NK-92 (cell line): ENCODE data around the gene KRTAP5-9.
"Not testable (repeated sequence)": the region's sequence is repeated elsewhere in the genome, so short reads cannot be mapped to it uniquely, and the experiment has no call there.

ENCODE experiments used
- DNase-seq: peaks from one replicate; lab custom pipeline; 2025; ENCODE audit not compliant: unreplicated experiment; lab: John Stamatoyannopoulos, UW

The KRTAP5-9 gene

GRCh38 chr11:71548120-71548519, at the start of gene KRTAP5-9:
Gene KRTAP5-9, plus strand, starts transcription at chr11:71548420. Its CDS starts 238 bp downstream, at chr11:71548658.
- DNase-seq, result no peak

- DNase-seq, result no peak
Measured at GRCh38 chr11:71499125-71499524, 49.1 kb upstream of the KRTAP5-9 start.

DNA sequence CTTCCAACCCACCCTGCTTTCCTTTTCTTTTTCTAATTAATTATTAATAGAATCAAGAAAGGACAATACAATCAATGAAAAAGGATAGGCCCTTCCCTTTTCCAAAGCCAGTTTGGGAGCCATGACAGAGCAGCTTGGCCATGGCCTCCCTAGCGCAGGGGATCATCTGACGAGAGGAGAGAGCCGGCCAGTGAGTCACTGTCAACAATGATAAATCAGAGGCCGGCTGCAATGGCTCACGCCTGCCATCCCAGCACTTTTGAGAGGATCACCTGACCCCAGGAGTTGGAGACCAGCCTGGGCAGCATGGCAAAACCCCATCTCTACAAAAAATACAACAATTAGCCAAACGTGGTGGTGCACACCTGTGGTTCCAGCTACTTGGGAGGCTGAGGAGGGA, 48.7 kb upstream of the KRTAP5-9 start:
- no peak for DNase-seq

DNA sequence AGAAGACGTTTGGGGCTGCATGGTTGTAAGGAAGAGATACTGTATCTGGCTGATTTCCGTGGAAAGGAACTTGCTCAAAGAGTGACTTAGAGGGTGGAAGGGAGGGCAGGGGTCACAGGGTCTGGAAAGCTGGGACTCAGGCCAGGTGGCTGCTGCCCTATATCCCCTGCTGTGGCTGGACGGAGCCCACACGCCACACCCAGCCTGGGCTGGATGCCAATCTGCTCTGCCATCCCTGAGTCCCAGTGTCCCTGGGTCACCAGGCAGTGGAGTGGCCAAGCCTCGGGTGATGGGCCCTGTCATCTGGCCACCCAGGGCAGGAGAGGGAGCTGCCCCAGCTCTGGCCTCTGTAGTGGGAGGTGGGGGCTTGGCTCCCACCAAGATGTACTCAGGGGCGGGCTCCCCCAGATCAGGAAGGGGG, 47.6 kb upstream of the KRTAP5-9 start:
- DNase-seq, result no peak

DNA sequence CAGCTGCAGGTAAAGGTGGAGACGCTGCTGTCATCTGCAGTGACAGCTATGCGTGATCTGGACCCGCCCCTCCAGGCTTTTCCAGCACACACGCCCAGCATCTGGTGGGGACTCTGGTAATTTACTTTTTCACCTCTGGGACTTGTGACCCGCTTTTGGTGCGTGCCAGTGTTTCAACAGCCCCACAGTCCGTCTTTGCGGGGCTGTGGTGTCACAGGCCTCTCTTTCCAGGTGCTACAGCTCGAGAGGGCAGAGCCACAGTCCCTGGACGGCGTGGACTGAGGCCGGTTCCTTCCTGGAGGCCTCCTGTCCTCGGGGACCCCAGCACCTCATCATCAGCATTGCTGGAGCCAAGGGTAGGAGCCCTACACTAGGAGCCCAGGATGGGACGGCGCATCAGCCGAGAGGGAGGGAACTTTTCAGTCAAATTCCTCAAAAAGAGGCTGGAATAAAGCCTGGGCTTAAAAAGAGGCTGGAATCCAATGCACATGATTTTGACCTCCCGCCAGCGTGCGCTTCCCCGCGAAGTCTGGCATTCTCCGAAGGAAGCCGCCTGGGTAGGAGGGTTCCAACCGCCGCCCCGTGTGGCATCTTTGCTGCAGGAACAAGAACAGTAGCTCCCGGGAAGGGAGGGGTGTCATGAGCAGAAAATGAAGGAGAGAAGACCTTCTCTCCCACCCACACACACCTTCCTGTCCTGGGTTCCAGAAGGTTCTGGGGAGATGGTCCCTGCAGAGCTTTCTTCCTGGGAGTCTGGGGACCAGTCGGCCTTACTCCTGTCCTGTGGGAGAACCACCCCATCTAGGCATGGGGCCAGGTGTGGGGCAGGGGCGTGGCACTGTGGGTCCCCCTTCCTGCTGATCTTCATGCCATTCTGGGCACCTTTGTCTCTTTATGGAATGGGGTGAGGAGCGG, 46.9 kb upstream of the KRTAP5-9 start:
- DNase-seq, result no peak

DNA sequence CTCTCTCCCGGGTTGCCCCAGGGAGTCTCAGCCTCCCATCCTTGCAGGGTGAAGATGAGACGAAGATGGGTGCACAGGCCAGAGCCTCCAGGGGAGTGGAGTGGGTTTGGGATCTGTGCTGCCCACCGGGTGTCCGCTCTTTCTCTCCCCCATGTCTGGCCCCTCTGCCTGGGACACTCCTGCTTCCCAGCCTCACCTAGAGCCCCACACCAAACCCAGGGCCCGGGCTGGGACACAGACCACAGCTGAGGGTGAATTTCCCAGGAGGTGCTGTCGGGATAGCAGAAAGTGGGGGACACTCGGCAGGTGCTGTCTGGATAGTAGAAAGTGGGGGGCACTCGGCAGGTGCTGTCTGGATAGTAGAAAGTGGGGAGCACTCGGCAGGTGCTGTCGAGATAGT, 46.2 kb upstream of the KRTAP5-9 start:
- DNase-seq, result no peak

DNA sequence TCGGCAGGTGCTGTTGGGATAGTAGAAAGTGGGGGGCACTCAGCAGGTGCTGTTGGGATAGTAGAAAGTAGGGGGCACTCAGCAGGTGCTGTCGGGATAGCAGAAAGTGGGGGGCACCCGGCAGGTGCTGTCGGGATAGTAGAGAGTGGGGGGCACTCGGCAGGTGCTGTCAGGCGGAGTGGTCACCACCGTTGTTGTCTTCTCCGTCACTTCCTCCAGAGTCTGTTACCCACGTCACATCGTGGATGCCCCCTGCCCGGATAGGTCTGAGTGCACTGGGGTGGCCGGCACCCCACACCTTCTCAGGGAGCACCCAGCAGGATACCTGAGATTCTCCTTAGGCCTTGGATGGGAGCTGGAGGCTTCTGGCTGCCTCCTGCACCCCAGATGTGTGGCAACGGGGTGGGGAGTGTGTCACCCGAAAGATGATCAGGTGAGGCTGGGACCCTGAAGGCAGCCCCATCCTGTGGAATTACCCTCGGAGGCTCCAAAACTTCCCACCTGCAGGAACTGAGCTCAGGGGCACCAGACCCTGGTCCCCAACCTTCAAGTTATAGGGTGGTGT, 45.3 kb upstream of the KRTAP5-9 start:
- DNase-seq, result no peak

GRCh38 chr11:71504531-71504930, 43.7 kb upstream of the KRTAP5-9 start:
- no peak for DNase-seq

GRCh38 chr11:71505001-71505400, 43.2 kb upstream of the KRTAP5-9 start:
- DNase-seq, result no peak

- DNase-seq, result no peak
Measured at GRCh38 chr11:71505781-71506180, 42.4 kb upstream of the KRTAP5-9 start.

DNA sequence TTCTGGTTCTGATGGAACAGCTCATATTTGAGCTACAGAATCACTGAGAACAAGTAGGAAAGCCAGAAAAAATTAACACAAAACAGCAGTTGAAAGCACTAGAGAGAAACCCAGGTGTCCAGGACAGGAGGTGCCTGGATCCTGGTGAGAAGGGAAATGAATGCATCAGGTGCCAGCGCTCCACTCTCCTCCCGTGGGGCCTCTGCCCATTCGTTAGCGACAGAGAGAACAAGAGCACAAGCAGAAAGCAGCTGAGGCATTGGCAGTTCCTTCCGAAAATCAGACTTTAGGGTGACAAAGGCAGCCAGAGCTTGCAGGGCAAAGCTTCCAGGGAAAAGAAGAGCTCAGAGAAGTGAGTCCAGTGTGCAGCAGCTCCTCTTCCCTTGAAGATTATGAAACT, 41.1 kb upstream of the KRTAP5-9 start:
- DNase-seq, result no peak

GRCh38 chr11:71518506-71519471, 29.4 kb upstream of the KRTAP5-9 start:
- no peak for DNase-seq

- no peak for DNase-seq
Measured at GRCh38 chr11:71519546-71519945, 28.7 kb upstream of the KRTAP5-9 start.

- no peak for DNase-seq
Measured at GRCh38 chr11:71525188-71525937, 22.9 kb upstream of the KRTAP5-9 start.

- no peak for DNase-seq
Measured at GRCh38 chr11:71525938-71526495, 22.2 kb upstream of the KRTAP5-9 start.

DNA sequence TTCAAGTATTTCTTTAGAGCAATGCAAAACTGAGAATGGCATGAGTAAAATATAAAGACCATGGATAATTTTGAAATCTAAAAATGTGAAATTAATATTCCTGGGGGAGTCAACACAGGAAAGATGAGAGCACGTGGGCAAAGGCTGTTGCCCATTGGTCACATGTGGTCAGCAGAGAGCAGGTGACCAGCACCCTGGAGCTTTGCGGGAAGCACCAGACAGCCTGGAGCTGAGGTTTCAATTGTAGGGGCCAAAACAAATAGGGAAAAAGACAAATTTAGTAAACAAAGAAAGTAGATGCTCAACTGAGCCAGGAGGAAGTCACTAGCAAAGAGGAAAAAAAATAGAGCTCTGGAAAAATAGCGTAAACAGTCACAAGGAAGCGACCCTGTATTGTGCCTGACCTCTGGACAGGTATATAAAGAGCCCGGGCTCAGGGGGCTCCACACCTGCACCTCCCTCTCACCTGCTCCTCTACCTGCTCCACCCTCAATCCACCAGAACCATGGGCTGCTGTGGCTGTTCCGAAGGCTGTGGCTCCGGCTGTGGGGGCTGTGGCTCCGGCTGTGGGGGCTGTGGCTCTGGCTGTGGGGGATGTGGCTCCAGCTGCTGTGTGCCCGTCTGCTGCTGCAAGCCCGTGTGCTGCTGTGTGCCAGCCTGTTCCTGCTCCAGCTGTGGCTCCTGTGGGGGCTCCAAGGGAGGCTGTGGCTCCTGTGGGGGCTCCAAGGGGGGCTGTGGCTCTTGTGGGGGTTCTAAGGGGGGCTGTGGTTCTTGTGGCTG, 21.2 kb upstream of the KRTAP5-9 start, which contains the start of gene KRTAP5-7:
KRTAP5-7 (plus strand) TSS at position 472 of the 780 bp plus-strand sequence; CDS start at position 506, 34 bp downstream.
- not testable (repeated sequence) for DNase-seq

DNA sequence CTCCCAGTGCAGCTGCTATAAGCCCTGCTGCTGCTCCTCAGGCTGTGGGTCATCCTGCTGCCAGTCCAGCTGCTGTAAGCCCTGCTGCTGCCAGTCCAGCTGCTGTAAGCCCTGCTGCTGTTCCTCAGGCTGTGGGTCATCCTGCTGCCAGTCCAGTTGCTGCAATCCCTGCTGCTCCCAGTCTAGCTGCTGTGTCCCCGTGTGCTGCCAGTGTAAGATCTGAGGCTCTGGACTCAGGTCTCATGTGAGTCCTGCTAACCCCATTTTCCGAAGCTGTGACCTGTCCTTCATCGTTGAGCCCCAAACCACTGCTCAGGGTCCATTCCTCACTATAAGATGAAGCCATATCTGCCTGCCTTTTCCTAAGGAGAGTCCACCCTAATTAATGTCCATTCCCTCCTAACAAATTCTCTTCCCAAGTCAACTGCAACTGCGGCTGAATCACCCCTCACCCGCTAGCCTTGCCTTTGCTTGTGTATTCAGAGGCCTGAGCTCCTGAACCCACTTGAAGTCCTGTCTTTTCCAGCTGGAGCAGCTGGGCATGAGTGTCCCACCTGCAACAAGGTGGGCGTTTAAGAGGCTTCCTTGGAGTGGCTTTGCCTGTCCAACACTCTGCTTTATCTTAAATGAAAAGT, 20.5 kb upstream of the KRTAP5-9 start:
- no peak for DNase-seq

DNA sequence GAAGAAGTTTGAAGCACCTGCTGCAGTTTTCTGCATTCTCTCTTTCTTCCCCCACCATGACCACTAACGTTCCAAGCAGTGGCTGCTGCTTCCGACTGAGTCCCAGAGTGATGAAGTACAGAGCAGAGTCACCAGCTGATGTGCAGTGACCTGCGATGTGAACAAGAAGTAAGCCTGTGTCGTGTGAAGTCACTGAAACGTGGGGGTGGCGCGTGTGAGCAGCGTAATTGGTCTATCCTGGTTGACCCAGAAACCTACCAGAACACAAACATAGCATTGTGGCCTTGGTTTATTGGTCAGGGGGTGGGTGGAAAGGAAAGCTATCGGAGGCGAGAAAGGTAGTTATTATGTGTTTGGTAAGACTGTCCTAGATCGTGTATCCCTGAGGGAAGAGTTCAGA, 17.6 kb upstream of the KRTAP5-9 start:
- DNase-seq, result no peak

DNA sequence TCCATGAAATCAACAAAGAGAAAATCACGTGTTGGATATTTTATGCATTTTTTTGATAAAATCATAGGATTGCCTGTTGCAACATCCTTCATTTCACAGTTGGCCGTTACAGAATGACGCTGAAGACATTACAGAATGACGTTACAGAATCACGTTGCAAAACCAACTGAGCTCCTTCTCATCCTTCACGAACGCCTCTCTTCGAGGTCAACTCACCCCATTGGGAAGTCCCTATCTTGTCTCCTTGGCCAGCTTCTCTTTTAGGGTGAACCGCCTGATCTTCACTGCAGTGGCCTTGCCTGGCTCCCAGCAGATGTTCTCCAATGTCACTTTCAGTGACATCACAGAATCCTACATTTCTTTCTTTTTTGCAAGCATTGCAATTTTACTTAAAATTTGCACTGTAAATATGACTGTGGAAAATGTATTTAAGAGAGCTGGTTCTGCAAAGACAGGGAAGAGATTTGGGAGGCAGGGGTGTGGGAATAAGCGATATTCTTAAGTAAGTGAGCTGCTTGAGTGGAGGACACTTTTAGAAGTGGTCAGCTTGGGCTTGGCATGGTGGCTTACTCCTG, 16.1 kb upstream of the KRTAP5-9 start:
- no peak for DNase-seq
